ENCODE data around the gene TBK1.

Gene TBK1

DNA sequence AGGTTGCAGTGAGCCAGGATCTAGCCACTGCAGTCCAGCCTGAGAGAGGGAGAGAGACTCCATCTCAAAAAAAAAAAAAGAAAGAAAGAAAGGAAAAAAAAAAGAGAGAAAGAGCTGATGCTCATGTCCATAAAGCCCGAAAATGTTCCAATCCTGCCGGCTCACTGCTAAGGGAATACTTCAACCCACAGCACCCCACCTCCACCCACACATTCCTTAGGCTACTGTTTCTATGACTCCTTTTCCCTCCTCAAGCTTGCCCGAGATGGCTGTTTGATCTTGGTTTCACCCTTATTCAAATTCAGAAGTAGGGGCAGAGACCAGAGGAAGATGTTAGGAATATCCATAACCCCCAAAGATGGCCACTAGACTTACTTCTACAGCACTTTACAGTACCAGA is 98.8 kb downstream of the TBK1 start:
- DNase-seq: no peak

DNA sequence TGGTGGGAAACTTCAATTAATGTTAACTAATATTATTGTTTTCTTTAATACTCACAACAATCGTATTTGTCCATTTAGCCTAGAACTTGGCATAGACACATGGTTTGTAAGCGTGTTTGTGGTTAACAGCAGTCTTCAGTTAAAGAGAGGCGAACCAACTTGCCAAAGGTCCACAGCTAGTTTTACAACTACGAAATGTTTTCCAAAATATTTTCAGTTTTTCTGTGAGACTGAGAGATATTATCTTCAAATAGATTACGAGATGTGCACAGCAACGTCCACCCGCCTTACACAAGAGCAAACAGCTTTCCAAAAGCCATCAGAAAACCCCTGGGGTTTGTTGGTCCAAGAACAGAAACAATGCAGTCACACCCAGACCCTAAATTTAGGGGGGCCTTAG is 99.8 kb downstream of the TBK1 start:
- DNase-seq: no peak

All from NCI-H1436 treated with DMSO at 0.1 percent for 48 hours (cell line).